Measurements from ENCODE around the gene ELP5. TPM values are rescaled to one million over a fixed set of nuclear protein-coding genes. Genes with fewer than 3 reads are reported as not detected.

Gene ELP5
- total RNA-seq, 1 experiment from 2014 or later = 75.3 TPM

DNA sequence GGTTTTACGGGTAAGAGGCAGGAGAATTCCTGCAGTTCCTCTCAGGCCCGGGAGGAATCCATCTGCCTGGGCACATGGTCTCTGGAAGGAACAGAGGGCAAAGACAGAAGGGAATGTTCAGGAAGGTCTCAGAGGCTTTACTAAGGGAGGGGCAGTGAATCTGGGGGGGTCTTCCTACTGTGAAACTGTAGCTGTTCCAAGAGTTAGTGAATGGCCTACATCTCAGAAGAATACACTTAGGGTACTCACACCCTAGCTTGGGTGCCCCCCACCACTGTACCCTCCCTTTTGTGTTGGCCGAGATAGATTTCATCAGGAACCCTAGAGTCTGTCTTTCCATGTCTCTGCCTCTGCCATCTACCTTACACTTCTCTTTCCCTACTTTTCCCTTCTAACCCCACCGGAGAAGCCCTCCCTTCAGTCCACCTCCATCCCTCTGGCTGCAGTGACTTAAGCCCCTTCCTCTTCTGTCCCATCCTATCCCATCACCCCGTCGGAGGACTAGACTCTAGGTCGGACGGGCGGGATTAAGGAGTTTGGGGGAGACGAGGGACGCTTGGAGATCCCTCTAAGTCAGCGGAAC lies 32.7 kb upstream of the ELP5 start:
- no peak for DNase-seq (ENCODE audit: low read depth)

DNA sequence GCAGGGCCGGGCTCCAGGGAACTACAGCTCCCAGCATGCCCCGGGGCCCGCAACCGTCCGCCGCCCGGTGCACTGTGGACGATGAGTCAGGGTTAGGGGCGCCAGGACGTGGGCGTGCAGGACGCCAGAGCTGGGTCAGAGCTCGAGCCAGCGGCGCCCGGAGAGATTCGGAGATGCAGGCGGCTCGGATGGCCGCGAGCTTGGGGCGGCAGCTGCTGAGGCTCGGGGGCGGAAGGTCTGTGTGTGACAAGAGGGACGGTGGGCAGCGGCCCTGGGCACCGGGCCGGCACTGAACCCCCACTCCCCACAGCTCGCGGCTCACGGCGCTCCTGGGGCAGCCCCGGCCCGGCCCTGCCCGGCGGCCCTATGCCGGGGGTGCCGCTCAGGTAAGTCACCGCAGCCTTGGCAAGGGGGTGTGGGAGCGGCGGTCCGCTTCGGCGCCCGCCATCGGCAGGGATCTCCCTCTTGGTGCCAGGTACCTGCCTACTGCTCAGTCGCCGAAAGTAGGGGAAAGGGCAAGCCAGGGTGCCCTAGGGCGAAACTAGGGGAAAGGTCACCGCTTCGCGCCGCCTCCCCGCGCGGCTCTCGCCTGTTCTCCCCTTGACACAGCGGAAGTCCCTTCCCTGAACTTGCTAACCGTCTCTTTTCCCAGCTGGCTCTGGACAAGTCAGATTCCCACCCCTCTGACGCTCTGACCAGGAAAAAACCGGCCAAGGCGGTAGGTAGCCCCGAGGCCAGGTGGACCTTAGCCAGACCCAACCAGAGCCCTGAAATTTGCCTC lies 32.0 kb upstream of the ELP5 start, which contains the start of the genes ACADVL and DLG4:
Gene ACADVL (plus strand): TSS at position 127 of the 781 bp plus-strand sequence. CDS start 47 bp downstream, at position 174.
Gene DLG4 (minus strand): TSS at position 25 of the 781 bp plus-strand sequence.
- peak; percentile 94 for DNase-seq (ENCODE audit: low read depth)

DNA sequence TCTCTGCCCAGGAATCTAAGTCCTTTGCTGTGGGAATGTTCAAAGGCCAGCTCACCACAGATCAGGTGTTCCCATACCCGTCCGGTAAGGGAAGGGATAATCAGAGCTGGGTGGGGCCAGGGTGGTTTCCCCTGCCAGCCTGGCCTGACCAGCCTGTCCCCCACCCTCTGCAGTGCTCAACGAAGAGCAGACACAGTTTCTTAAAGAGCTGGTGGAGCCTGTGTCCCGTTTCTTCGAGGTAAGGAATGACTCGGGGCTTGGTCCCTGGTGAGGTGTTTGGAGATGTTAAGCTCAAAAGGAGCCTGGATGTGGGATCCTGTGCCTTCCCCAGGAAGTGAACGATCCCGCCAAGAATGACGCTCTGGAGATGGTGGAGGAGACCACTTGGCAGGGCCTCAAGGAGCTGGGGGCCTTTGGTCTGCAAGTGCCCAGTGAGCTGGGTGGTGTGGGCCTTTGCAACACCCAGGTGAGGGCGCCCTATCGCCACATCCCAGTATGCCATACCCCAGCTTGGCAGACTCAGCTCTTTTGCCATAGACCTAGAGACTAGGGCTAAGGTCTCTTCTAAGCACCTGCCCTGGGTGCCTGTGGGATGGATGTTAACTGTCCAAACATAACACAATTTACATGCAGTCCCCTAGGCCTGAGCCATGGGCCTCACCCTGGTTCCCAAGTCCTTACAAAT lies 31.3 kb upstream of the ELP5 start:
- DNase-seq (ENCODE audit: low read depth) = peak; percentile 64

DNA sequence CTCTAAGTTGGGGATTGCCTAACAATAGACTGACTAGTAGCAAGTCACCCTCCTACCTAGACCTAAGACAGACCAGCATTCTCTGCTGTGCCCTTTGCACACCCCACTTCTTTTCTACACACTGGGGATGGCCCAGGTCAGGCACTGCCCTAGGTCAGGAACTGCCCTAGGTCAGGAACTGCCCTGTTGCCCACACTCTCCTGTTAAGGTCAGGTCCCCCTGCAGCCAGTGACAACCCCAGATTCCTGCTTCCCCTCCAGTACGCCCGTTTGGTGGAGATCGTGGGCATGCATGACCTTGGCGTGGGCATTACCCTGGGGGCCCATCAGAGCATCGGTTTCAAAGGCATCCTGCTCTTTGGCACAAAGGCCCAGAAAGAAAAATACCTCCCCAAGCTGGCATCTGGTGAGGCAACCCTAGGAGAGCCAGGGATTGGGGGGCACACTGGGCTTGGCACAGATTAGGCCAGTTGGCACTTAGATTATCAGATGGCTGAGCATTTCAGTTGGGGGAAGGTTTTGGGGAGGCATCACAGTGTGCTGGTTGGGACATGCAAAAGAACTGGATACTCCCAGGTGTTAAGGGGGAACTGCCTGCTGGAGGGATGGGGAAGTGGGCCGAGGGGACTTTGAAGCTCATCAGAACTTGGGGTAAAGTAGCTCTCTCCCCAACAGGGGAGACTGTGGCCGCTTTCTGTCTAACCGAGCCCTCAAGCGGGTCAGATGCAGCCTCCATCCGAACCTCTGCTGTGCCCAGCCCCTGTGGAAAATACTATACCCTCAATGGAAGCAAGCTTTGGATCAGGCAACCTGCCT lies 30.5 kb upstream of the ELP5 start:
- DNase-seq (ENCODE audit: low read depth) = no peak

DNA sequence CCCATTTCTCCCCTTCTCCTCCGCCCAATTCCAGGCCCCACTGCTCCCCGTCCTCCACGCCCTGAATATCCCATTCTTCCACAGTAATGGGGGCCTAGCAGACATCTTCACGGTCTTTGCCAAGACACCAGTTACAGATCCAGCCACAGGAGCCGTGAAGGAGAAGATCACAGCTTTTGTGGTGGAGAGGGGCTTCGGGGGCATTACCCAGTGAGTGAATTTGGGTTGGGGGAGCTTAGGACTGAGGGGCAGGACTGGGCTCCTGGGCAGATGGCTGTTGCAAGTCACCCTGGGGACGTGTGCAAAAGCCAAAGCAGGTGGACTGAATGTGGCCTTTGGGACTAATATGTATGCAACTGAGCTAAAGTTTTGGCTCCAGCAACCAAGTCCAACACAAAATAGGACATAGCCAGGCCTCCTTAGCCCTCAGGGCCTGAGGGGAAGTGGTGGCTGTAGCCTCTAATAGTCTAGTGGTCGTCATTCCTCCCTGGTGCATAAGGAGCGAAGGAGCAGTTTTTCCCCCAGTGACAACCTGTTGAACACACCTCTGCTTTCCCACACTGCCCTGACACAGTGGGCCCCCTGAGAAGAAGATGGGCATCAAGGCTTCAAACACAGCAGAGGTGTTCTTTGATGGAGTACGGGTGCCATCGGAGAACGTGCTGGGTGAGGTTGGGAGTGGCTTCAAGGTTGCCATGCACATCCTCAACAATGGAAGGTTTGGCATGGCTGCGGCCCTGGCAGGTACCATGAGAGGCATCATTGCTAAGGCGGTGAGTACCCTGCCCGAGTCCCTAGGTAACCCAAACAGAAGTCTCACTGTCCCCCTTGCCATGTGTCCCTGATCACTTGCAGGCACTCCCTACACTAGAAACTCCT lies 29.7 kb upstream of the ELP5 start:
- no peak for DNase-seq (ENCODE audit: low read depth)

DNA sequence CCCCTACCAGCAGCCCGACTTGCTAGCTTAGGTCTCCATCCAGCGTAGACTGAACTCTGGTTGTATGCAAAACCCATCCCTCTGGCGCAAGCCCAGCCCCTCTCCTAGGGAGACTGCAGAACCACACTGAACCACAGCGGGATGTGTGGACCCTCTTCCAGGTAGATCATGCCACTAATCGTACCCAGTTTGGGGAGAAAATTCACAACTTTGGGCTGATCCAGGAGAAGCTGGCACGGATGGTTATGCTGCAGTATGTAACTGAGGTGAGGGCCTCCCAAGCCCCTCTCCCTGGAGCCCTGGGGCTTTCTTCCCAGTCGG lies 29.1 kb upstream of the ELP5 start:
- no peak for DNase-seq (ENCODE audit: low read depth)

DNA sequence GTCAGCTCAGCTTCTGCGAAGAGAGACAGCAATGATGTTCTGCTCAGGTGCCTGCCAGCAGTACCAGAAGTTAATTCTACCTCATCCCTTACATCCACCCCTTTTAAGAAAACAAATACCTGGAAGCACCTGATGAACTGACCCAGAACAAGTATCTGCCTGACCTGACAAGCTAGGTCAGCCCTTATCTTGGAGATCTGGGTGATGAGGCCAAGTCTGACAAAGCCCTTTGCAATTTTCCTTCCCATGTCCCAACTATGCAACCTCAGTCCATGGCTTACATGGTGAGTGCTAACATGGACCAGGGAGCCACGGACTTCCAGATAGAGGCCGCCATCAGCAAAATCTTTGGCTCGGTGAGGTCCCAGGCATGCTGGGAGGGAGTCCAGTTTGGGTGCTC lies 28.6 kb upstream of the ELP5 start:
- no peak for DNase-seq (ENCODE audit: low read depth)

DNA sequence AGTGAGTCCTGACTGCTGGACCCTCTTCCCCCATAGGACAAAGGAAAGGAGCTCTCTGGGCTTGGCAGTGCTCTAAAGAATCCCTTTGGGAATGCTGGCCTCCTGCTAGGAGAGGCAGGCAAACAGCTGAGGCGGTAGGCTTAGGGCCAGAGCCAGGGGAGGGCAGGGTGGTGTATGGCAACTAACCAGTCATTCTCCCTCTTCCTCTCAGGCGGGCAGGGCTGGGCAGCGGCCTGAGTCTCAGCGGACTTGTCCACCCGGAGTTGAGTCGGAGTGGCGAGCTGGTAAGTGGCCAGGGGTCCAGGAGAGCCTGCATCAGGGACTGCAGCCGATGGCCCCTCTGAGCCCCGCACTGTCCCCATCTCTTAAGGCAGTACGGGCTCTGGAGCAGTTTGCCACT lies 27.9 kb upstream of the ELP5 start:
- DNase-seq (ENCODE audit: low read depth) = no peak

DNA sequence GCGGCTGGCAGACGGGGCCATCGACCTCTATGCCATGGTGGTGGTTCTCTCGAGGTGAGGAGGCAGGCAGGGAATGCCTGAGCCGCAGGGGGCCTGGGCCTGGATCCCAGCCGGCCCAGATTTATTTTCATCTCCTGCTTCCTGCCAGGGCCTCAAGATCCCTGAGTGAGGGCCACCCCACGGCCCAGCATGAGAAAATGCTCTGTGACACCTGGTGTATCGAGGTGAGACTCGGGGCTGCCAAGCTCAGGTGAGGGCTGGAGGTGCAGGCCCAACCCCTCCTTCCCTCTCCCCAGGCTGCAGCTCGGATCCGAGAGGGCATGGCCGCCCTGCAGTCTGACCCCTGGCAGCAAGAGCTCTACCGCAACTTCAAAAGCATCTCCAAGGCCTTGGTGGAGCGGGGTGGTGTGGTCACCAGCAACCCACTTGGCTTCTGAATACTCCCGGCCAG lies 27.3 kb upstream of the ELP5 start:
- DNase-seq (ENCODE audit: low read depth) = no peak

DNA sequence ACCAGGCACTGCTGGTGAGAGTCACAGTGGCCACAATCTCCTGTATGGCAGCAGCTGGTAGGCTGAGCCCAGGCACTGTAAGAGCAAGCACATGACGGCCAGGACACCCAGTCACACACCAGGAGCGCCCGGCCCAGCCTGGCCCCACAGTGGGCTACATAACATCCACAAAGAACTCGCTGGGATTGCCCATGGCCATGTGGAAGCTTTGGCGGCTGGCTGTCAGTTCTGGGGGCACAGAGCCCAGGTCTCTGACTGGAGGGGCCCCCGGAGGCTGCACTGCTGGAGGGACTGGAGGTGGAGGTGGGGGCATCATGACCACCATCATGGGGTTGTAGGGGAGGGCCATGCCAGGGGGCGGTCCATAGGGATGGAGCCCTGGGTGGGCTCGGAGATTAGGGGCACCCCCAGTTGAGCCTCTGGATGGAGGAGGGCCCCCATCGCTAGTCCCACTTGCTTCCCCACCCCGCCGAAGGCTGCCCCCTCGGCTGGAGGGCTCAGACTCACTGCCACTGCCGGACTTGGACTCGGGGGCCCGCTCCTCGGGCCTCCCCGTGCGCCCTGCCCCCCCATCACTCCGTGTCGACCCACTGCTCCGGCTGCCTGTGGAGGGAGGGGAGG lies 26.2 kb upstream of the ELP5 start:
- DNase-seq (ENCODE audit: low read depth) = no peak

DNA sequence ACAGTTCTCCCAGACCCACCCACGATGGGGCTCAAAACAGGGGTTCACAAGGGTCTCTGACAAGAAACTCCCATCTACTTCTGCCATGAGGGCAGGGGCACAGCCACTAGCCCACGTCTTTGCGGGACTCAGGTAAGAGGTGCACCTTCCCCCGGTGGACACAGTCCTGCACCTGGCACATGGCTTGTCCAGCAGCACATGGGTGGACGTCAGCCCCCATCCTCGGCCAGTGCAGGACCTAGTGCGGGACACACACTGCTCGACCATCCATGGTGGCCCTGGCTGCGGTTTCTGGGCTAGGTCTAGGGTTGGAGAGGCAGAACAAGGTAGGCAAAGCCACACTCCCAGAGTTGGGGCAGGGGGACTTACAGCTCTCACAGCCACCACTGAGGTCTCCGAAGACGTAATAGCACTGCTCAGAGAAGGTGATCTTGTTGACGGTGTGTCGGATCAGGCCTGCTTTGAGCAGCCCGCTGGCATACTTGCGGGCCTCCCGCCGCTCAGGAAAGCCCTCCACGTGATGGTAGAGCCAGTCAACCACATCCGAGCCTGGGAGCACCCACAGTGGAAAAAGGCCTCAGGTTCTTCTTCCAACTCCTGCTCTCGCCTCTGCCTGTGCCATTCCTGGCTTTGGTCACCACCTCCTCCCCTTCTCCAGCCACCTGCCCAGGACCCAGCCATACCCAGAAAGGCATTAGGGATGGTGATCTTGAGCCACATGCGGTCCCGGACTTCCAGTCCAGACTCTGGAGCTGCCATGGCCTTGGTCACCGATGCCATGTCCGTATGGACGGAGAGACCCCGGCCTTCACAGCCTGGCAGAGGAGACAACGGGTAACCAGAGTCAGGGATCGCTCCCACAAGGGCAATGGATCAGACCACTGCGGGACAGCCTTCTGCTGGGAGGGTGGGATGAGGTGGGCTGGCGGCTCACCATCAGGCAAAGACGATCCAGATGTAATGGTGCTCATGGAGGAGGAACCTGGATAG lies 25.0 kb upstream of the ELP5 start:
- no peak for DNase-seq (ENCODE audit: low read depth)

DNA sequence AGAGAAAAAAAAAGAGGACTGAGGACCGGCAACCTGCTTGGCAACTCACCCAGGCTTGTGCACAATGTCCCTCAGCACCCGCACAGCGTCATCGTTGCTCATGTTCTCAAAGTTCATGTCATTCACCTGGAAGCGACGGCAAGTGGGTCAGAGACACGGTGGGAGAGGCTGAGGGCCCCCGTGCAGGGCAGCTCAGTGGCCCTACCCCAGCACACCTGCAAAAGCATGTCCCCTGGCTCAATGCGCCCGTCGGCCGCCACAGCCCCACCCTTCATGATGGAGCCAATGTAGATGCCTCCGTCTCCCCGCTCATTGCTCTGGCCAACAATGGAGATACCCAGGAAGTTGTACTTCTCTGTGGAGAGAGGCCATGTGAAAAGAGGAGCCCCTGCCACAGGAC lies 23.1 kb upstream of the ELP5 start:
- no peak for DNase-seq (ENCODE audit: low read depth)

DNA sequence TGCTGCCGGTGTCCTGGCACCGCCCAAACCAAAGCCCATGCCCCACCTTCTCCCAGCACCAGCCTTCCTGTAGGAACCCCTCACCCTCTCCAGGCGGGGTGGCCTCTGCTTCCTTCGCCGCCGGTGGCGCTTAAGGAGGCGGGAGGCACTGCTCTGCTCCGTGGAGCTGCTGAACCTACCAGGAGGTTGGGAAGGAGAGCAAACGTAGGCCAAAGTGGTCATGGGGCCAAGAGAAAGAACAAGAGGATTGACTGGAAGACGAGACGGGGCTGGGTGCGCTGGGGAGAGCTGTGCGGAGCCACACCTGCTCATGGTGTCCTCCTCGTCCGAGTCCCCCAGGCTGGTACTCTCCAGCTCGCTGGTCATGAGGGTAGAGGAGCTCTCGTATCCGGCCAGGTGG lies 22.5 kb upstream of the ELP5 start:
- no peak for DNase-seq (ENCODE audit: low read depth)

DNA sequence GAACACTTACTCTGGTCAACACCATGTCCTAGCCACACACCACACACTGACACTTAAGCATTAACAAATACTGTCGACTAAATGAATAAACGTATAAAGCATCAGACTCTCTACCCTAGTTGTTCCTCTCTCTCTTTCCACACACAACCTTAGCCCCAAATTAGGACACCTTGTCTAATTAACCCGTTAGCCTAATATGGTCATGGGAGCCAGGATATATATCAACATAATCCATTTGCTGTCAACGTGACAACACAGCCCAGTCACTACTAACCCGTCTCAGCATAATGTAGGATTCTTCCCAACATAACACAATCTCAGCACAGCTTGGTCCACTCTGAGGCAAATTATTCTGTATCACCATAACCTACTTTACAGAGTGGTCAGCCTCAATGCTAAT lies 19.9 kb upstream of the ELP5 start:
- no peak for DNase-seq (ENCODE audit: low read depth)

DNA sequence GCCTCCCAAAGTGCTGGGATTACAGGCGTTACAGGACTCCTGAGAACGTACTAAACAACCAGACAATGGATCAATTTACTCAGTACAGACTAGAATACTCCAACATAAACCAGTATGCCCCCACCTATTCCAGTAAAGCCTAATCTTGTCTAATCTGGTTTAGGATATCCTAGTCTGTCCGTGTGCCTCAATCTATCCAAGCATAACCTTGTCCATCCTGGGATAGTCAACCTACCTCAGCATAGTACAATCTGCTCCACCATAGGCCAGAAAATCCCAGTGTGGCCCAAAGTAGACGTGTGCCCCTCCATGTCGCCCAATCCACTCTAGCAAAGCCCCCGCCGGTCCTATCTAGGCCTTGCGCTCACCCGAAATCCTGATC lies 18.3 kb upstream of the ELP5 start:
- no peak for DNase-seq (ENCODE audit: low read depth)

DNA sequence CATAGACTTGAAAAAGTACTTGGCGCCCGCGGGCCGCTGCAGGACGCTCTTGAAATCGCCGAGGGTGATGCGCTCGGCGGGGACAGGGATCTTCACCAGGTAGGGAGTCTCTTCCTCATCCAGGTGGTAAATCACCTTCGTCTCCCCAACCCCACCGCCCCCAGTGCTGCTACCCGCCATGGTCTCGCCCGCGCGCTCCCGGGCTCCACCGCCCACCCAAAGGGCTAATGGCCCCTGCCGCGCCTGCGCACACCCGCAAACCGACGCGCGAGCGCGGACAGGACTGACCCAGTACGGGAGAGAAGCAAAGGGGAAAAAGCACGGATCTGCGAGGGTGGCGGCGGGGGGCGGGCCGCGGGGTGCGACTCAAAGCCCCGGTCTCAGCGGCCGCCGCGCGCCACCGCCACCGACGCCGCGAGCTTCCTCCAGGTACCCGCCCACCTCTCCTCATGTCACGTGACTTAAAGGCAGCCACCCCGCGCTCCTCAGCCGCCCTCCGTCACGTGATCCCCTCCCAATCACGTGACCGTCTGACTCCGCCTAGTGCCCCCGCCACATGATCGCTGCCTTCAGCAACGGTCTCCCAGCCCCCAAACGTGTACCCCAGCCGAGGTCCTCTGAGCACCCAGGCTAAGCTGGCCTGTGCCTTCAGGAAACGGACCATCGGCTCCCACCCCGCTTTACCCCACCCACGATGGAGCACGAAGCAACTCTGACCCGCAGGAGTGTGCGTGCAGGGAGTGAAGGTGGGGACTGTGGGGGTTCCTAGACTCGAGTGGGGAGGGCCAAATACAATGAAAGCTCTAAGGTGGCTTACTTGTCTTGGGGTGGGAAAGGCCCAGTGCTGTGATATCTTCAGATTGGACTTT lies 17.7 kb upstream of the ELP5 start, which contains the start of gene DVL2:
Gene DVL2 (minus strand): TSS at position 435 of the 869 bp plus-strand sequence. CDS start 255 bp downstream, at position 180.
- DNase-seq (ENCODE audit: low read depth) = peak; percentile 91

DNA sequence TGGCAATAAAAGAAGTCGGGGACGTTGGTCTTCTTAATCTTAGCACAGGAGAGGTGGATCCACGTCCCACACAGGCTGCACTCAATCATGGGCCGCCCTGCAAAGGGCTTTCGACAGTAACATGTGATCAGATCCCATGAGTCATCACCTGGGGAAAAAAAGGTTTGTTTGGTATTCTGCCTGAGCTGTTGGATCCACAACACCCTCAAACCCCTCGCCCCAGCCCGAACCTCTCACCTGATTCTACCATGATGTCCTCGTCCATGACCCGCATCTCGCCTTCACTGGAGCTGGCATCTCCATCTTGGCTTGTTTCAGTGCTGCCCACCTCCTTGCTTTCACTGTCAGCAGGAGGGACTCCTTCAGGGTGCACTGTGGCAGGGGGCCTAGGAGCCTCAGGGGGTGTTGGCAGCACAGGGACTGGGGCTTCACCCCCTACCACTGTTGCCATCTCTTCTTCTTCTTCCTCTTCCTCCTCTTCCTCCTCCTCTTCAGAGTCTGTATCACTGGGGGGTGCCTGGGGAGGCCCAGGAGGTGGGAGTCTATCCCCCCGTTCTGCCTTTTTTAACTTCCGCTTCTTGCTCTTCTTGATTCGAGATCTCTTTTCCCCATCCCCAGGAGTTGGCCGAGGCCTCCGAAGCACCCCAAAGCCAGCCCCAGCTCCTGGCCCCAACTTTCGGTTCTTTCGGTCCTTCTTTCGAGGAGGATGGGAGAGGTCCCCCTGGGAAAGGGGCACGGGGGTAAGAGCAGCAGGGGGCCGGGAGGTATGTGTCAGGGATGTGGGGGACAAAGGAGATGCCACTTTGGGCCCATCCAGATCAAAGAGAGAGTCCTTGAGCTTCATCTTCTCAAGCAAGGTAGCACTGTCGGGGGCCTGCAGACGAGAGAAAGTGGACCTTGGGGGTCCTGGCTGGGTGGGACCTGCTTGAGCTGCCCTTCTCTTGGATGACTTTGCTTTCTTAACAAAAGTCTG lies 16.0 kb upstream of the ELP5 start:
- DNase-seq (ENCODE audit: low read depth) = peak; percentile 62
